Thymus (tissue), 11 donors: Measurements from ENCODE around the gene SLC26A6. TPM values are rescaled to one million over a fixed set of nuclear protein-coding genes. Genes with fewer than 3 reads are reported as not detected.

Source experiments
- DNase-seq, 9 donors: peaks; one replicate each; pipeline ENCODE4 v3.0.0-alpha.2; 2013; ENCODE audit warnings: low spot score in 9 of 9, low read depth in 6 of 9, missing footprints in 1 of 9
- H3K27ac ChIP-seq, 2 donors: one replicate each; pipeline ENCODE4 v1.5.1; 2013; ENCODE audit warnings: control low read depth in 1 of 2, low read depth in 1 of 2, low read length in 1 of 2, mild to moderate bottlenecking in 1 of 2, moderate library complexity in 1 of 2
- H3K27me3 ChIP-seq, 2 donors: one replicate each; pipeline ENCODE4 v1.5.1; 2013; ENCODE audit warnings: low read length in 1 of 2; ENCODE audit not compliant: control insufficient read depth in 2 of 2, insufficient read depth in 1 of 2
- H3K36me3 ChIP-seq, 2 donors: one replicate each; pipeline ENCODE4 v1.5.1; 2013; ENCODE audit warnings: low read length in 1 of 2, mild to moderate bottlenecking in 1 of 2, moderate library complexity in 1 of 2; ENCODE audit not compliant: control insufficient read depth in 2 of 2, insufficient read depth in 2 of 2
- H3K4me1 ChIP-seq, 2 donors: one replicate each; pipeline ENCODE4 v1.5.1; 2013; ENCODE audit warnings: low read length in 2 of 2; ENCODE audit not compliant: control insufficient read depth in 2 of 2, insufficient read depth in 2 of 2
- H3K4me3 ChIP-seq, 2 donors: one replicate each; pipeline ENCODE4 v1.5.1; 2013; ENCODE audit warnings: low read length in 2 of 2, control low read depth in 1 of 2, mild to moderate bottlenecking in 1 of 2
- H3K9me3 ChIP-seq, 2 donors: one replicate each; pipeline ENCODE4 v1.5.1; 2013; ENCODE audit warnings: low read length in 1 of 2, mild to moderate bottlenecking in 1 of 2; ENCODE audit not compliant: control insufficient read depth in 2 of 2, insufficient read depth in 1 of 2
- WGBS: extraction: QIAGEN DNeasy Blood & Tissue Kit; methylation state at CpG from one replicate; pipeline ENCODE4 v1.1.7; 2013; 5-methylcytosine and 5-hydroxymethylcytosine counted together
- polyA plus RNA-seq: library from polyadenylated mRNA; stranded (reverse); fragments of 200-250 nt; gene quantifications from one replicate; pipeline ENCODE4 v1.2.3, GENCODE V29; 2013
- total RNA-seq: library from RNA; stranded (reverse); fragments of 120-200 nt; gene quantifications from one replicate; pipeline ENCODE4 v1.2.4, GENCODE V29; 2013
- donor health status: healthy.

Gene SLC26A6
- total and polyA plus RNA-seq, 2 donors: 8.9 to 24.7 TPM

GRCh38 chr3:48662753-48663488 is 27.7 kb upstream of the SLC26A6 start, which contains the start of gene CELSR3:
CELSR3 (minus strand) TSS chr3:48662886; CDS start chr3:48662634, 252 bp downstream.
- Histone ChIP-seq H3K27ac (peak within 1 kb of the TSS; percentile 18 to 24), H3K9me3 (peaks cover 7 to 19% of the 10 kb centered on the region in 2 donors), H3K27me3 (peaks cover 32 to 68% of the 10 kb centered on the region in 2 donors), H3K4me3 (peak within 1 kb of the TSS; percentile 36 to 41), H3K36me3 (no peaks in the 10 kb centered on the region), H3K4me1 (peaks cover 14 to 30% of the 10 kb centered on the region in 2 donors)
- DNase-seq: peak in 3 of 9 donors; percentile 7 to 54 (median 23)
- WGBS: 3% methylated on average over 52 of the region's 52 CpGs

- no peak for DNase-seq
- Histone ChIP-seq H3K27ac (no peak overlapping the region), H3K9me3 (peaks cover 7 to 19% of the 10 kb centered on the region in 2 donors), H3K36me3 (no peaks in the 10 kb centered on the region), H3K4me1 (peaks cover 14 to 30% of the 10 kb centered on the region in 2 donors), H3K27me3 (peaks cover 32 to 75% of the 10 kb centered on the region in 2 donors), H3K4me3 (peak overlapping the region in 1 of 2 donors; percentile 41)
- WGBS: 5% methylated on average over 46 of the region's 46 CpGs
Observed at GRCh38 chr3:48662145-48662752, 27.0 kb upstream of the SLC26A6 start.

- Histone ChIP-seq H3K9me3 (peaks cover 7 to 19% of the 10 kb centered on the region in 2 donors), H3K27me3 (peaks cover 32 to 81% of the 10 kb centered on the region in 2 donors), H3K27ac (no peak overlapping the region), H3K4me1 (peaks cover 14 to 36% of the 10 kb centered on the region in 2 donors), H3K36me3 (no peaks in the 10 kb centered on the region), H3K4me3 (peak overlapping the region; percentile 26 to 31)
- 2% methylated on average over 67 of the region's 67 CpGs for WGBS
- DNase-seq: peak in 8 of 9 donors; percentile 42 to 80 (median 67)
Observed at GRCh38 chr3:48661501-48662144, 26.4 kb upstream of the SLC26A6 start.

GRCh38 chr3:48660800-48661400 is 25.6 kb upstream of the SLC26A6 start:
- Histone ChIP-seq H3K4me1 (peaks cover 14 to 40% of the 10 kb centered on the region in 2 donors), H3K36me3 (no peaks in the 10 kb centered on the region), H3K9me3 (peaks cover 7 to 19% of the 10 kb centered on the region in 2 donors), H3K27me3 (peaks cover 32 to 86% of the 10 kb centered on the region in 2 donors), H3K27ac (no peak overlapping the region), H3K4me3 (peak overlapping the region in 1 of 2 donors; percentile 26)
- 68% methylated on average over 61 of the region's 61 CpGs for WGBS
- no peak for DNase-seq

- peak overlapping the region; percentile 46 to 74 for H3K4me3 ChIP-seq
- H3K27me3 ChIP-seq: peaks cover 13 to 67% of the 10 kb centered on the region in 2 donors
- H3K9me3 ChIP-seq: peaks cover 1 to 8% of the 10 kb centered on the region in 2 donors
- H3K36me3 ChIP-seq: no peaks in the 10 kb centered on the region
- H3K27ac ChIP-seq: peak overlapping the region in 1 of 2 donors; percentile 26
- peak in 3 of 9 donors; percentile 23 to 26 (median 26) for DNase-seq
- WGBS: 60% methylated on average over 45 of the region's 45 CpGs
- peaks cover 15 to 27% of the 10 kb centered on the region in 2 donors for H3K4me1 ChIP-seq
Observed at GRCh38 chr3:48656841-48657281, 21.6 kb upstream of the SLC26A6 start.

- peak in 7 of 9 donors; percentile 61 to 88 (median 74) for DNase-seq
- 4% methylated on average over 94 of the region's 94 CpGs for WGBS
- Histone ChIP-seq H3K36me3 (no peaks in the 10 kb centered on the region), H3K27me3 (peaks cover 10 to 61% of the 10 kb centered on the region in 2 donors), H3K4me1 (peaks cover 10 to 23% of the 10 kb centered on the region in 2 donors), H3K9me3 (peaks cover 0 to 5% of the 10 kb centered on the region in 2 donors), H3K27ac (peak overlapping the region; percentile 26 to 64), H3K4me3 (peak overlapping the region; percentile 46 to 74)
Observed at GRCh38 chr3:48656061-48656840, 21.0 kb upstream of the SLC26A6 start.

- 11% methylated on average over 30 of the region's 30 CpGs for WGBS
Observed at GRCh38 chr3:48655606-48656005, 20.3 kb upstream of the SLC26A6 start.

GRCh38 chr3:48655063-48655462 is 19.8 kb upstream of the SLC26A6 start:
- WGBS: 95% methylated on average over 12 of the region's 12 CpGs
- no peaks in the 10 kb centered on the region for H3K9me3 ChIP-seq
- no peak overlapping the region for H3K4me3 ChIP-seq
- DNase-seq: no peak
- no peaks in the 10 kb centered on the region for H3K36me3 ChIP-seq
- H3K27me3 ChIP-seq: peaks cover 4 to 49% of the 10 kb centered on the region in 2 donors
- H3K4me1 ChIP-seq: peaks cover 7 to 18% of the 10 kb centered on the region in 2 donors
- no peak overlapping the region for H3K27ac ChIP-seq

More at GRCh38 chr3:48655606-48656005, 20.3 kb upstream of the SLC26A6 start:
- peak overlapping the region in 1 of 2 donors; percentile 64 for H3K27ac ChIP-seq
- H3K27me3 ChIP-seq: peaks cover 5 to 55% of the 10 kb centered on the region in 2 donors
- H3K4me1 ChIP-seq: peaks cover 7 to 18% of the 10 kb centered on the region in 2 donors
- H3K36me3 ChIP-seq: no peaks in the 10 kb centered on the region
- DNase-seq: peak in 3 of 9 donors; percentile 6 to 49 (median 22)
- H3K4me3 ChIP-seq: peak overlapping the region; percentile 26 to 74
- peaks cover 0 to under 1% of the 10 kb centered on the region in 2 donors for H3K9me3 ChIP-seq
